SJSA1 (cell line): ENCODE measurements around the gene LYPD4. TPM values are rescaled to one million over a fixed set of nuclear protein-coding genes. Genes with fewer than 3 reads are reported as not detected.
"Not testable (repeated sequence)": the region's sequence is repeated elsewhere in the genome, so short reads cannot be mapped to it uniquely, and the experiment has no call there.

Source experiments
- DNase-seq, 2 experiments: peaks; one replicate each; pipeline ENCODE4 v3.0.0-alpha.2; 2015 to 2020; ENCODE audit warnings: low spot score in 2 of 2, low read depth in 1 of 2
- H3K27ac ChIP-seq: fragments of 250-450 bp; sonication (Bioruptor Pico); 2 replicates; pipeline ENCODE4 v1.5.1; 2020; ENCODE audit warnings: mild to moderate bottlenecking, moderate library complexity
- H3K27me3 ChIP-seq: fragments of 250-450 bp; sonication (Bioruptor Pico); replicated peaks from 2 replicates; pipeline ENCODE4 v1.5.1; 2020; ENCODE audit warnings: mild to moderate bottlenecking, moderate library complexity
- H3K36me3 ChIP-seq: fragments of 250-450 bp; sonication (Bioruptor Pico); 2 replicates; pipeline ENCODE4 v1.5.1; 2020; ENCODE audit warnings: mild to moderate bottlenecking
- H3K4me1 ChIP-seq: fragments of 250-450 bp; sonication (Bioruptor Pico); replicated peaks from 2 replicates; pipeline ENCODE4 v1.6.1; 2021; ENCODE audit warnings: mild to moderate bottlenecking
- H3K4me3 ChIP-seq: fragments of 250-450 bp; sonication (Bioruptor Pico); 2 replicates; pipeline ENCODE4 v1.5.1; 2020; ENCODE audit warnings: mild to moderate bottlenecking
- H3K9me3 ChIP-seq: fragments of 250-450 bp; sonication (Bioruptor Pico); replicated peaks from 2 replicates; pipeline ENCODE4 v1.5.1; 2020; ENCODE audit warnings: mild to moderate bottlenecking
- total RNA-seq: library from RNA; depleted of rRNA; stranded (reverse); fragments of >200 nt; shearing (Covaris generic); gene quantifications from 2 replicates; pipeline ENCODE4 v1.2.3, GENCODE V29; 2014; rRNA removed

Gene LYPD4
- total RNA-seq, 1 experiment from 2014 or later = not detected

DNA sequence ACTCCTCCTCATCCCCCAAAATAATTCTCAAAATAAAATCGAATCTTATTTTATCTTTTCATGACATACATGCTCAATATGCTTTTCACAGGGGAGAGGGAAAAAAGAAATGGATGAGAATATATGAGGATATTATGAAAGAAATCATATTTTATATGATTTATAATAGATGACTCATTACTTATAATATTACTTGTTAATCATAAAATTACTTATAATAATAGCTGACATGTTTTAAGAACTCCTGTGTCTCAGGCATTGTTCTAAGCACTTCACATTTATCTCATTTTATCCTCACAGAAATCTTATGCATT, 51.1 kb downstream of the LYPD4 start:
- no peaks in the 10 kb centered on the region for H3K36me3 ChIP-seq
- H3K27ac ChIP-seq = no peak overlapping the region
- no peak overlapping the region for H3K4me3 ChIP-seq
- no peaks in the 10 kb centered on the region for H3K9me3 ChIP-seq
- no peaks in the 10 kb centered on the region for H3K4me1 ChIP-seq
- no peak for DNase-seq
- H3K27me3 ChIP-seq = peaks cover 27% of the 10 kb centered on the region; the same call in 1 of the 2 replicates

- Histone ChIP-seq H3K9me3 (no peaks in the 10 kb centered on the region), H3K4me1 (no peaks in the 10 kb centered on the region), H3K27me3 (peaks cover 27% of the 10 kb centered on the region; the same call in 1 of the 2 replicates), H3K4me3 (no peak overlapping the region), H3K36me3 (no peaks in the 10 kb centered on the region), H3K27ac (no peak overlapping the region)
- peak in 1 of 2 experiments; percentile 16 for DNase-seq
These were observed 51.7 kb downstream of the LYPD4 start for GRCh38 chr19:41792513-41793413.

GRCh38 chr19:41789053-41789452, 55.4 kb downstream of the LYPD4 start:
- H3K36me3 ChIP-seq, H3K27ac ChIP-seq, DNase-seq, H3K4me3 ChIP-seq, H3K4me1 ChIP-seq, H3K9me3 ChIP-seq: not testable (repeated sequence)
- peaks cover 41% of the 10 kb centered on the region for H3K27me3 ChIP-seq

DNA sequence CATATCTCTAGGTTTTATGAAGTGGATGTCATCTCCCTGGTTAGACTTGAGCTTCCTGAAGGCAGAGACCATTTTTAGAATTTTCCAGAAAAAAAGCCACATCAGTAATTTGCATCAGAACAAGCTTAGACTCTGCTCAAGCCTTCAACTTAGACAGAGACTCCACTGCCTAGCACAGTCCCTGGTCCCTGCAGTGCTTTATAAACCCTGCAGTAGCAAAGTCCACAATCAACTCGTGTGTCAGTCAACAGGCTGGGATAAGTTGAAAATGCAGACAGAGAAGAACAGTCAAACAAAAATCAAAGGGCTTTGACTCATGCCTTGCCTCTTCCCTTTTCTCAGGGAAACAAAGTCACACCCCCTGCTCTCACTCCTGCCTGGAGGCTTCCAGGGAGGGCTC, 56.0 kb downstream of the LYPD4 start:
- peaks cover 42% of the 10 kb centered on the region for H3K27me3 ChIP-seq
- not testable (repeated sequence) for H3K27ac ChIP-seq, H3K4me3 ChIP-seq, DNase-seq, H3K36me3 ChIP-seq, H3K4me1 ChIP-seq, H3K9me3 ChIP-seq

Other genes starting within 250 kb of the LYPD4 start
- gene CEACAM4, start 217.6 kb downstream of the LYPD4 start, total RNA-seq = not detected in 2 replicates
- gene CEACAM7, start 156.4 kb downstream of the LYPD4 start, total RNA-seq = not detected in 2 replicates
- gene CEACAM5, start 136.1 kb downstream of the LYPD4 start, total RNA-seq = not detected in 2 replicates
- not detected in 2 replicates for gene CEACAM6, start 89.2 kb downstream of the LYPD4 start, total RNA-seq
- gene CEACAM3, start 48.1 kb downstream of the LYPD4 start, total RNA-seq = not detected in 2 replicates
- gene DMRTC2, start 359 bp upstream of the LYPD4 start, total RNA-seq = not detected in 2 replicates
- 1,363 and 2,314 TPM in 2 replicates for gene RPS19, start 15.6 kb upstream of the LYPD4 start, total RNA-seq
- 0.24 and 0.69 TPM in 2 replicates for gene CD79A, start 32.6 kb upstream of the LYPD4 start, total RNA-seq
- 44.5 and 44.9 TPM in 2 replicates for gene ARHGEF1, start 38.5 kb upstream of the LYPD4 start, total RNA-seq
- not detected in 2 replicates for gene ERFL, start 83.8 kb upstream of the LYPD4 start, total RNA-seq
- 115 and 161 TPM in 2 replicates for gene RABAC1, start 114.6 kb upstream of the LYPD4 start, total RNA-seq
- not detected in 2 replicates for gene ATP1A3, start 149.5 kb upstream of the LYPD4 start, total RNA-seq
- gene GRIK5, start 225.5 kb upstream of the LYPD4 start, total RNA-seq = not detected in 2 replicates
- 20.6 and 23.0 TPM in 2 replicates for gene ZNF574, start 231.5 kb upstream of the LYPD4 start, total RNA-seq